Hepatocyte (in vitro differentiated cells): Measurements from ENCODE around the gene VNN1. TPM values are rescaled to one million over a fixed set of nuclear protein-coding genes. Genes with fewer than 3 reads are reported as not detected.

Experiments
- DNase-seq: peaks from one replicate; pipeline ENCODE4 v3.0.0-alpha.2; 2016; ENCODE audit warnings: low spot score
- H2AFZ ChIP-seq: fragments of 200-600 bp; sonication (generic); 2 replicates; pipeline ENCODE4 v1.6.0; 2016; ENCODE audit warnings: antibody characterized with exemption, mild to moderate bottlenecking
- H3K27ac ChIP-seq: fragments of 200-600 bp; sonication (generic); 2 replicates; pipeline ENCODE4 v1.5.1; 2016; ENCODE audit warnings: mild to moderate bottlenecking
- H3K27me3 ChIP-seq: fragments of 200-600 bp; sonication (generic); 2 replicates; pipeline ENCODE4 v1.6.1; 2016
- H3K36me3 ChIP-seq: fragments of 200-600 bp; sonication (generic); replicated peaks from 2 replicates; pipeline ENCODE4 v1.5.1; 2016; ENCODE audit warnings: low read depth; ENCODE audit not compliant: insufficient read depth
- H3K4me1 ChIP-seq: fragments of 200-600 bp; sonication (generic); 2 replicates; pipeline ENCODE4 v1.5.1; 2016; ENCODE audit warnings: mild to moderate bottlenecking, moderate library complexity; ENCODE audit not compliant: insufficient read depth
- H3K4me2 ChIP-seq: fragments of 200-600 bp; sonication (generic); 2 replicates; pipeline ENCODE4 v1.6.0; 2016
- H3K4me3 ChIP-seq: fragments of 200-600 bp; sonication (generic); 2 replicates; pipeline ENCODE4 v1.5.1; 2016; ENCODE audit warnings: mild to moderate bottlenecking
- H3K79me2 ChIP-seq: fragments of 200-600 bp; sonication (generic); 2 replicates; pipeline ENCODE4 v1.6.0; 2017; ENCODE audit warnings: mild to moderate bottlenecking
- H3K9me2 ChIP-seq: fragments of 200-600 bp; sonication (generic); replicated peaks from 2 replicates; pipeline ENCODE4 v1.6.0; 2017; ENCODE audit warnings: mild to moderate bottlenecking; ENCODE audit not compliant: insufficient read depth
- H3K9me3 ChIP-seq: fragments of 200-600 bp; sonication (generic); 2 replicates; pipeline ENCODE4 v1.5.1; 2016; ENCODE audit warnings: low read depth, mild to moderate bottlenecking
- H4K20me1 ChIP-seq: fragments of 200-600 bp; sonication (generic); 2 replicates; pipeline ENCODE4 v1.6.0; 2016; ENCODE audit warnings: mild to moderate bottlenecking; ENCODE audit not compliant: insufficient read depth, poor library complexity, severe bottlenecking
- EZH2 ChIP-seq: fragments of 200-600 bp; sonication (generic); IDR thresholded peaks from 2 replicates; pipeline ENCODE4 v1.6.1; 2016; ENCODE audit warnings: antibody characterized with exemption, mild to moderate bottlenecking, borderline replicate concordance
- EZH2phosphoT487 ChIP-seq: fragments of 200-600 bp; sonication (generic); IDR thresholded peaks from one replicate; pipeline ENCODE4 v1.6.1; 2018; ENCODE audit warnings: antibody characterized with exemption, mild to moderate bottlenecking, low read depth, moderate library complexity; ENCODE audit not compliant: unreplicated experiment, severe bottlenecking
- WGBS: methylation state at CpG from one replicate; pipeline ENCODE4 v1.1.6; 2016; ENCODE audit warnings: low lambda C conversion rate; ENCODE audit errors: missing lambda C conversion rate; 5-methylcytosine and 5-hydroxymethylcytosine counted together
- polyA plus RNA-seq: library from polyadenylated mRNA; unstranded; fragments of >200 nt; fragmentation: Nextera tagmentation; extraction: Ambion mirVana; gene quantifications from 2 replicates; pipeline ENCODE4 v1.2.1, GENCODE V29; 2016
- total RNA-seq: library from RNA; depleted of rRNA; stranded (reverse); fragments of >200 nt; gene quantifications from 2 replicates; pipeline ENCODE4 v1.2.3, GENCODE V29; 2014
- TF ChIP-seq, protein P1 (sequence below): fragments of 200-600 bp; sonication (generic); IDR thresholded peaks from 2 replicates; pipeline ENCODE4 v1.5.1; 2016; ENCODE audit warnings: antibody characterized with exemption, mild to moderate bottlenecking; ENCODE audit not compliant: poor library complexity

VNN1 gene
- total and polyA plus RNA-seq, 2 experiments from 2014 or later = 0.93 to 1.4 TPM

- peak; percentile 37 for DNase-seq
- H3K4me1 ChIP-seq = peaks cover 13% of the 10 kb centered on the region
- H3K9me3 ChIP-seq = no peaks in the 10 kb centered on the region
- H3K4me3 ChIP-seq = no peak overlapping the region
- H3K79me2 ChIP-seq = no peaks in the 10 kb centered on the region
- no peak overlapping the region for H2AFZ ChIP-seq
- WGBS = 29% methylated on average over 3 of the region's 3 CpGs
- H3K27me3 ChIP-seq = no peaks in the 10 kb centered on the region
- no peaks in the 10 kb centered on the region for H3K36me3 ChIP-seq
- no peak overlapping the region for H3K4me2 ChIP-seq
- TF ChIP-seq EZH2phosphoT487 (no peak), EZH2 (no peak)
- TF ChIP-seq, protein P1, sequence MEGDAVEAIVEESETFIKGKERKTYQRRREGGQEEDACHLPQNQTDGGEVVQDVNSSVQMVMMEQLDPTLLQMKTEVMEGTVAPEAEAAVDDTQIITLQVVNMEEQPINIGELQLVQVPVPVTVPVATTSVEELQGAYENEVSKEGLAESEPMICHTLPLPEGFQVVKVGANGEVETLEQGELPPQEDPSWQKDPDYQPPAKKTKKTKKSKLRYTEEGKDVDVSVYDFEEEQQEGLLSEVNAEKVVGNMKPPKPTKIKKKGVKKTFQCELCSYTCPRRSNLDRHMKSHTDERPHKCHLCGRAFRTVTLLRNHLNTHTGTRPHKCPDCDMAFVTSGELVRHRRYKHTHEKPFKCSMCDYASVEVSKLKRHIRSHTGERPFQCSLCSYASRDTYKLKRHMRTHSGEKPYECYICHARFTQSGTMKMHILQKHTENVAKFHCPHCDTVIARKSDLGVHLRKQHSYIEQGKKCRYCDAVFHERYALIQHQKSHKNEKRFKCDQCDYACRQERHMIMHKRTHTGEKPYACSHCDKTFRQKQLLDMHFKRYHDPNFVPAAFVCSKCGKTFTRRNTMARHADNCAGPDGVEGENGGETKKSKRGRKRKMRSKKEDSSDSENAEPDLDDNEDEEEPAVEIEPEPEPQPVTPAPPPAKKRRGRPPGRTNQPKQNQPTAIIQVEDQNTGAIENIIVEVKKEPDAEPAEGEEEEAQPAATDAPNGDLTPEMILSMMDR = peak; percentile 28
- peak overlapping the region; percentile 77 for H3K27ac ChIP-seq
- no peaks in the 10 kb centered on the region for H3K9me2 ChIP-seq
- no peaks in the 10 kb centered on the region for H4K20me1 ChIP-seq
Measured at GRCh38 chr6:132734694-132735236, 20.9 kb upstream of the VNN1 start.

DNA sequence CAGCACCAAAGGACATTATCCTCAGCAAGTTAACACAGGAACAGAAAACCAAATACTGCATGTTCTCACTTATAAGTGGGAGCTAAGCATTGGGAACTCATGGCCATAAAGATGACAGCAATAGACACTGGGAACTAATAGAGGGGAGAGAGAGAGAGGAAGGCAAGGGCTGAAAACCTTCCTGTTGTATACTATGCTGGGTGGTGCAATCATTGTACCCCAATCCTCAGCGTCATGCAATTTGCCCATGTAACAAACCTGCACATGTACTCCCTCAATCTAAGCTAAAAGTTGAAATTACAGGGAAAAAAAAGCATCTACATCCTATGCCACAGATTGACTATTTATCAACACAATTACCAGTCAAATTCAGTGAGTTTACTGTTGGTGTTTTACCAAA lies 20.0 kb upstream of the VNN1 start:
- H3K36me3 ChIP-seq = no peaks in the 10 kb centered on the region
- TF ChIP-seq, protein P1 = no peak
- H3K4me1 ChIP-seq = peaks cover 13% of the 10 kb centered on the region
- no peaks in the 10 kb centered on the region for H3K79me2 ChIP-seq
- DNase-seq = no peak
- no peaks in the 10 kb centered on the region for H3K9me3 ChIP-seq
- WGBS = 80% methylated on average over 1 of the region's 1 CpG
- no peaks in the 10 kb centered on the region for H3K27me3 ChIP-seq
- no peak overlapping the region for H3K4me2 ChIP-seq
- H2AFZ ChIP-seq = no peak overlapping the region
- no peaks in the 10 kb centered on the region for H3K9me2 ChIP-seq
- H4K20me1 ChIP-seq = no peaks in the 10 kb centered on the region
- no peak overlapping the region for H3K4me3 ChIP-seq
- H3K27ac ChIP-seq = peak overlapping the region; percentile 77

- no peak for TF ChIP-seq EZH2phosphoT487
- TF ChIP-seq EZH2 = no peak
- TF ChIP-seq, protein P1 = no peak
- peaks cover 13% of the 10 kb centered on the region for H3K4me1 ChIP-seq
- no peak overlapping the region for H3K4me3 ChIP-seq
- H2AFZ ChIP-seq = no peak overlapping the region
- H3K9me3 ChIP-seq = no peaks in the 10 kb centered on the region
- no peak for DNase-seq
- no peaks in the 10 kb centered on the region for H3K27me3 ChIP-seq
- 83% methylated on average over 2 of the region's 2 CpGs for WGBS
- H3K4me2 ChIP-seq = no peak overlapping the region
- H3K36me3 ChIP-seq = no peaks in the 10 kb centered on the region
- H3K79me2 ChIP-seq = no peaks in the 10 kb centered on the region
- H3K27ac ChIP-seq = peak overlapping the region; percentile 77
- H3K9me2 ChIP-seq = no peaks in the 10 kb centered on the region
- H4K20me1 ChIP-seq = no peaks in the 10 kb centered on the region
Measured at GRCh38 chr6:132733283-132733682, 19.4 kb upstream of the VNN1 start.

- Histone ChIP-seq H3K36me3 (no peaks in the 10 kb centered on the region), H3K27me3 (no peaks in the 10 kb centered on the region), H3K4me2 (peak overlapping the region; percentile 9), H3K79me2 (no peaks in the 10 kb centered on the region), H4K20me1 (no peaks in the 10 kb centered on the region), H3K27ac (peak overlapping the region; percentile 68), H3K9me3 (no peaks in the 10 kb centered on the region), H3K9me2 (no peaks in the 10 kb centered on the region), H3K4me1 (peaks cover 13% of the 10 kb centered on the region), H2AFZ (no peak overlapping the region), H3K4me3 (no peak overlapping the region)
- 73% methylated on average over 2 of the region's 2 CpGs for WGBS
- DNase-seq = no peak
- no peak for TF ChIP-seq EZH2phosphoT487
Measured at GRCh38 chr6:132731086-132731485, 17.2 kb upstream of the VNN1 start.
